HEK293T (cell line): ENCODE data around the gene NXPE1.

ENCODE experiments used
- CTCF ChIA-PET: fragments of 350-600 bp; formaldehyde crosslinking; extraction: SDS; loops from one replicate; lab custom pipeline; 2021; ENCODE audit warnings: antibody characterized with exemption, inconsistent platforms; lab: Yijun Ruan, JAX
- POLR2A ChIA-PET: fragments of 350-600 bp; formaldehyde crosslinking; extraction: SDS; loops from one replicate; lab custom pipeline; 2020; ENCODE audit warnings: antibody characterized with exemption, inconsistent platforms; lab: Yijun Ruan, JAX
- DNase-seq: peaks from one replicate; pipeline ENCODE4 v3.0.0; 2012; ENCODE audit warnings: mixed read lengths; ENCODE audit errors: extremely low spot score
- ARNT ChIP-seq: fragments of 450-650 bp; IDR thresholded peaks from 2 replicates; pipeline ENCODE4 v1.6.1; 2017; ENCODE audit warnings: mild to moderate bottlenecking
- BHLHE40 ChIP-seq: fragments of 450-650 bp; IDR thresholded peaks from 2 replicates; pipeline ENCODE4 v1.6.1; 2016; ENCODE audit warnings: mild to moderate bottlenecking, moderate library complexity, borderline replicate concordance
- CTBP1 ChIP-seq: fragments of 450-650 bp; IDR thresholded peaks from 2 replicates; pipeline ENCODE4 v1.6.1; 2016; ENCODE audit warnings: borderline replicate concordance
- ELF4 ChIP-seq: fragments of 450-650 bp; IDR thresholded peaks from 2 replicates; pipeline ENCODE4 v1.6.1; 2017; ENCODE audit warnings: antibody characterized with exemption
- FOXA1 ChIP-seq: fragments of 450-650 bp; IDR thresholded peaks from 2 replicates; pipeline ENCODE4 v1.6.1; 2016; ENCODE audit warnings: mild to moderate bottlenecking
- FOXK2 ChIP-seq: fragments of 450-650 bp; IDR thresholded peaks from 2 replicates; pipeline ENCODE4 v1.6.1; 2016; ENCODE audit warnings: mild to moderate bottlenecking
- FOXM1 ChIP-seq: fragments of 450-650 bp; IDR thresholded peaks from 2 replicates; pipeline ENCODE4 v1.6.1; 2017; ENCODE audit warnings: mild to moderate bottlenecking, borderline replicate concordance
- HDGF ChIP-seq: fragments of 450-650 bp; IDR thresholded peaks from 2 replicates; pipeline ENCODE4 v1.6.1; 2017; ENCODE audit warnings: antibody characterized with exemption, borderline replicate concordance
- L3MBTL2 ChIP-seq: fragments of 450-650 bp; conservative IDR thresholded peaks from 2 replicates; pipeline ENCODE4 v1.6.1; 2016; ENCODE audit warnings: mild to moderate bottlenecking
- LEF1 ChIP-seq: fragments of 450-650 bp; IDR thresholded peaks from 2 replicates; pipeline ENCODE4 v1.6.1; 2017; ENCODE audit warnings: mild to moderate bottlenecking, borderline replicate concordance
- NFRKB ChIP-seq: fragments of 450-650 bp; IDR thresholded peaks from 2 replicates; pipeline ENCODE4 v1.6.1; 2016; ENCODE audit warnings: mild to moderate bottlenecking, moderate library complexity
- SP1 ChIP-seq: fragments of 450-650 bp; IDR thresholded peaks from 2 replicates; pipeline ENCODE4 v1.6.1; 2017
- SUZ12 ChIP-seq: fragments of 450-650 bp; IDR thresholded peaks from 2 replicates; pipeline ENCODE4 v1.6.1; 2016; ENCODE audit warnings: mild to moderate bottlenecking
- TARDBP ChIP-seq: fragments of 450-650 bp; IDR thresholded peaks from 2 replicates; pipeline ENCODE4 v1.6.1; 2016
- ZNF384 ChIP-seq: fragments of 450-650 bp; IDR thresholded peaks from 2 replicates; pipeline ENCODE4 v1.6.1; 2016
- TF ChIP-seq, protein P1 (sequence below): fragments of 450-650 bp; IDR thresholded peaks from 2 replicates; pipeline ENCODE4 v1.6.1; 2016

The NXPE1 gene

GRCh38 chr11:114564831-114565230, 5.2 kb upstream of the NXPE1 start:
- CTCF ChIA-PET = no interaction called here
- no peak for DNase-seq
- TF ChIP-seq TARDBP (no peak), FOXM1 (no peak), LEF1 (no peak), FOXA1 (no peak), FOXK2 (no peak), ZNF384 (no peak), L3MBTL2 (no peak)
- TF ChIP-seq, protein P1, sequence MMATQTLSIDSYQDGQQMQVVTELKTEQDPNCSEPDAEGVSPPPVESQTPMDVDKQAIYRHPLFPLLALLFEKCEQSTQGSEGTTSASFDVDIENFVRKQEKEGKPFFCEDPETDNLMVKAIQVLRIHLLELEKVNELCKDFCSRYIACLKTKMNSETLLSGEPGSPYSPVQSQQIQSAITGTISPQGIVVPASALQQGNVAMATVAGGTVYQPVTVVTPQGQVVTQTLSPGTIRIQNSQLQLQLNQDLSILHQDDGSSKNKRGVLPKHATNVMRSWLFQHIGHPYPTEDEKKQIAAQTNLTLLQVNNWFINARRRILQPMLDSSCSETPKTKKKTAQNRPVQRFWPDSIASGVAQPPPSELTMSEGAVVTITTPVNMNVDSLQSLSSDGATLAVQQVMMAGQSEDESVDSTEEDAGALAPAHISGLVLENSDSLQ = no peak
- POLR2A ChIA-PET = no interaction called here

DNA sequence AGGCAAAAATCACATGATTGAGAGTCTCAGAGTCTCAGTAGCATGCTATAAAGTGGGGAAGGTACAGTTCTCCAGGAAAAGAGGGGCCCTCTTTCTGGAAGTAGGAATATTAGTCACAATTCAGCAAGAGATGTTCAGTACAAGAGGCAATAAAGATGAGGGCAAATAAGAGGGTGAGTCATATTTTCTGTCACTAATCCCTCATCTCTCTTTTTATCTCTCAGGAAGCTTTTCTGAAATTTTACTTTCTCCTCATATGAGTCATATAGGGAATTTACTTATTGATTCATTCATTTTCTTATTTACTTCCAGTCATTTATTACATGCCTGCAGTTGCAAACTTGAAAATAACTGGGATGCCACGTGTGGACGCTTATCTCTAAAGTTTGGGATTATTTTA, 3.4 kb upstream of the NXPE1 start:
- ChIA-PET CTCF (no interaction called here), POLR2A (no interaction called here)
- TF ChIP-seq SUZ12 = no peak
- TF ChIP-seq FOXA1 = no peak
- TF ChIP-seq FOXK2 = no peak
- no peak for TF ChIP-seq CTBP1
- no peak for TF ChIP-seq ELF4
- TF ChIP-seq ZNF384 = no peak
- TF ChIP-seq TARDBP = no peak
- TF ChIP-seq, protein P1 = no peak
- no peak for TF ChIP-seq HDGF
- DNase-seq = no peak

DNA sequence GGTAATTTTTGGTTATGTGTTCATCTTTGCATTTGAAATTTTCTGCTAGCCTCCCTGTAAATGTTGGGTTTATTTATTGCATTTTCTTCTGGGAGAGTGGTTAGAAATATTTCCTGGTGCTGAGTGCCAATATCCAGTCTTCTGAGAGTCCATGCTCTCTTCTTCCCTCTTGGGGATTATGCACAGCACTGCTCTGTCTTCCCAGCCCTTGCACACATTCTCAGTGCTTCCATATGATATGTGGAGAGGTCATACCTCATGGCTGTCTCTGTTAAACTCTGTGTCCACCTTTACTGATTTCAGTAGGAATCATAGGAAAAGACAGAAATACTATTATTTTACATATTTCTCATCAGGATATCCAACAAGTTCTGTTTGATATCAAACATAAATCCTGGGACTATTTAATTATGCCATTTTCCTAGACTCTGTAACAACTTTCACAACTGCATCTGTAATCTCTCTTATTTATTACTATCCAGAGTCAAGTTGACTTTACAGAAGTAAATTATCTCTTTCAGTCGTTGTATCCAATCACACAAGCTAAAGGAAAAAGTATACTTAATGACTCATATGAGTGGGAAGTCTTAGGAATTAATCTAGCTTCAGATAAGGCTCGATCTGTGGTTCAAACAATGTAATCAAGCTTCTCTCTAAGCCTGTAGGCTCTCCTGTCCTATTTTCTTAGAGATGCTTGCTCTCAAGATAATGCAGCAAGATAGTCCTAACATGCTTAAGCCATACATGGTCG, 2.7 kb upstream of the NXPE1 start:
- TF ChIP-seq CTBP1 (no peak), LEF1 (no peak), ARNT (no peak), TARDBP (no peak), FOXK2 (no peak), ZNF384 (no peak), SP1 (no peak), FOXA1 (no peak), FOXM1 (no peak), SUZ12 (no peak), HDGF (no peak)
- ChIA-PET POLR2A (no interaction called here), CTCF (no interaction called here)
- no peak for DNase-seq

GRCh38 chr11:114556135-114556534, 3.5 kb downstream of the NXPE1 start:
- ChIA-PET POLR2A (no interaction called here), CTCF (no interaction called here)
- TF ChIP-seq L3MBTL2 (no peak), FOXM1 (no peak), ARNT (no peak), HDGF (no peak), FOXK2 (no peak), ELF4 (no peak), SUZ12 (no peak)
- DNase-seq = no peak

DNA sequence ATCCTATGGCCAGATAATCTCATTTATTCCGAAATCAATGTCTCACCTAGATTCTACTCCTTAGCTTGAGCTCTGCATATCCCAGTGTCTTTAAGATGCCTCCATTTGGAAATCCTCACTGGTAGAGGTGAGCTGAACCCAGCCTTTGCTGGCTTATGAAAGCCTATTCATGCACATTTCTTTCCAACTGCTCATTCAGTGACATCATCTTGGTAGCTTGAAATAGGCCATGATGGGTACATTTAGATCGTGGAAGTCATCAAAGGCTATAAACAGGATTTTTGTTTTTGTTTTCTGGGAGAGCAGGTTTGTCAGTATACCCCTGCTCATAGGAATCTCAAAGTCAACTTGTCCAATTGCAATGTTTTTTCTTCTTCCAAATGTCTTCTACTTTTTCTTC, 6.0 kb downstream of the NXPE1 start:
- DNase-seq = no peak
- ChIA-PET POLR2A (no interaction called here), CTCF (no interaction called here)
- no peak for TF ChIP-seq HDGF
- TF ChIP-seq, protein P1 = no peak
- no peak for TF ChIP-seq ELF4
- no peak for TF ChIP-seq LEF1
- no peak for TF ChIP-seq BHLHE40
- TF ChIP-seq L3MBTL2 = no peak
- TF ChIP-seq FOXA1 = no peak
- no peak for TF ChIP-seq FOXM1
- no peak for TF ChIP-seq CTBP1
- TF ChIP-seq SP1 = no peak
- TF ChIP-seq ZNF384 = no peak
- TF ChIP-seq ARNT = no peak
- no peak for TF ChIP-seq TARDBP
- TF ChIP-seq SUZ12 = no peak
- TF ChIP-seq FOXK2 = no peak
- TF ChIP-seq NFRKB = no peak

DNA sequence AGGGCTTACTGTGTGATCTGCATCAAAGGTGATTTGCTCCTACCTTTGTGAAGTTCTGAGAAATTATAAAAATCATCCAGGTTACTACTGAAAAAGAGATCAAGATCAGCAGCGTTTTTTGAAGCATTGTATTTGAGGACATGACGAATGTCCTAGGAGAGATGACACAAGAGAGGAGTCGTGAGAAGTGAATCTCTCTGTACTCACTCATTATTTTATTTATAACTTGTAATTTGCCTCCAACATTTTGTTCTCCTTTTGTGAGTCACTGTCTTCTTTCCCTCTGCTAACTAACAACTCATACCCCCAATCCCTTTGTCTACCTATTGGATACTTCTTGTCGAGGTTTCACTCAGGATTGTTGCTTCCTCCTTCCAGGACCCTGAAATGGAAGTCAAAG, 8.6 kb downstream of the NXPE1 start:
- TF ChIP-seq ARNT = no peak
- TF ChIP-seq FOXK2 = no peak
- TF ChIP-seq, protein P1 = no peak
- TF ChIP-seq NFRKB = no peak
- TF ChIP-seq FOXA1 = no peak
- TF ChIP-seq BHLHE40 = no peak
- no peak for TF ChIP-seq HDGF
- TF ChIP-seq CTBP1 = no peak
- no peak for TF ChIP-seq LEF1
- no peak for TF ChIP-seq TARDBP
- TF ChIP-seq FOXM1 = no peak
- no peak for TF ChIP-seq L3MBTL2
- no peak for TF ChIP-seq SP1
- no peak for TF ChIP-seq ZNF384
- TF ChIP-seq ELF4 = no peak
- TF ChIP-seq SUZ12 = no peak
- DNase-seq = no peak
- ChIA-PET CTCF (no interaction called here), POLR2A (no interaction called here)
